Endothelial cell of umbilical vein (primary cell): ENCODE results near the gene ZFP36. TPM values are rescaled to one million over a fixed set of nuclear protein-coding genes. Genes with fewer than 3 reads are reported as not detected.

ENCODE experiments used
- BruUV-seq: library from RNA; stranded (reverse); fragments of 400-500 nt; replicated peaks from 2 replicates; lab custom pipeline; 2021; lab: Mats Ljungman, UMichigan
- CTCF ChIA-PET: fragments of 300-600, 350-600 bp; sonication (Branson Sonifier 250); formaldehyde crosslinking; loops from one replicate; lab custom pipeline; 2021; ENCODE audit warnings: antibody characterized with exemption, inconsistent platforms; lab: Charles Lee
- POLR2A ChIA-PET: fragments of 300-600, 350-600 bp; sonication (Branson Sonifier 250); formaldehyde crosslinking; loops from one replicate; lab custom pipeline; 2021; ENCODE audit warnings: antibody characterized with exemption, inconsistent platforms; lab: Charles Lee
- DNase-seq: peaks from one replicate; pipeline ENCODE4 v3.0.0-alpha.2; 2011; ENCODE audit warnings: low read depth, low spot score
- FAIRE-seq: peaks from 2 replicates; lab custom pipeline; 2011; peaks lifted over from hg19 to GRCh38; lab: Jason Lieb, UNC
- H2AFZ ChIP-seq: 2 replicates; pipeline ENCODE4 v1.6.0; 2012; ENCODE audit warnings: low read depth, low read length, control low read depth, inconsistent platforms
- H3K27ac ChIP-seq: 2 replicates; pipeline ENCODE4 v1.5.1; 2011; ENCODE audit warnings: low read depth, mild to moderate bottlenecking, control low read depth, low read length, moderate library complexity; ENCODE audit not compliant: insufficient read depth
- H3K27me3 ChIP-seq, 2 experiments: 2 replicates each; pipeline versions ENCODE4 v1.6.0 to v1.6.1; 2011; ENCODE audit warnings: low read length in 2 of 2, mixed read lengths in 1 of 2; ENCODE audit not compliant: control insufficient read depth in 2 of 2, insufficient read depth in 2 of 2
- H3K36me3 ChIP-seq, 2 experiments: 2 replicates in 1 of 2; 3 replicates in 1 of 2; pipeline ENCODE4 v1.5.1; 2011; ENCODE audit warnings: low read length in 2 of 2, mild to moderate bottlenecking in 1 of 2, moderate library complexity in 1 of 2; ENCODE audit not compliant: control insufficient read depth in 2 of 2, insufficient read depth in 2 of 2; ENCODE audit errors: extremely low read depth in 1 of 2
- H3K4me1 ChIP-seq: 3 replicates; pipeline ENCODE4 v1.5.1; 2011; ENCODE audit warnings: mild to moderate bottlenecking, low read length; ENCODE audit not compliant: control insufficient read depth, insufficient read depth; ENCODE audit errors: extremely low read depth
- H3K4me2 ChIP-seq: 2 replicates; pipeline ENCODE4 v1.6.1; 2011; ENCODE audit warnings: low read length, control low read depth, mixed read lengths; ENCODE audit not compliant: insufficient read depth
- H3K4me3 ChIP-seq, 3 experiments: fragments of 200-600 bp in 1 of 3; sonication (generic), shearing (Covaris generic) in 1 of 3; replicated peaks in 1 of 3; 2 replicates each; pipeline ENCODE4 v1.5.1; 2011 to 2016; ENCODE audit warnings: control low read depth in 3 of 3, low read length in 3 of 3, mild to moderate bottlenecking in 2 of 3, inconsistent platforms in 1 of 3, low read depth in 1 of 3, moderate library complexity in 1 of 3; ENCODE audit not compliant: insufficient read depth in 1 of 3
- H3K79me2 ChIP-seq: 2 replicates; pipeline ENCODE4 v1.6.0; 2012; ENCODE audit warnings: low read length, inconsistent platforms; ENCODE audit not compliant: control insufficient read depth, insufficient read depth
- H3K9ac ChIP-seq: replicated peaks from 2 replicates; pipeline ENCODE3; 2011; ENCODE audit warnings: low read length, control low read depth; ENCODE audit not compliant: insufficient read depth; ENCODE audit errors: extremely low read depth
- H3K9me1 ChIP-seq: replicated peaks from 3 replicates; pipeline ENCODE4 v1.6.0; 2011; ENCODE audit warnings: mild to moderate bottlenecking, low read length; ENCODE audit not compliant: control insufficient read depth, insufficient read depth; ENCODE audit errors: extremely low read depth
- H3K9me3 ChIP-seq: replicated peaks from 2 replicates; pipeline ENCODE4 v1.5.1; 2012; ENCODE audit warnings: low read length, inconsistent platforms; ENCODE audit not compliant: control insufficient read depth, insufficient read depth
- H4K20me1 ChIP-seq: replicated peaks from 2 replicates; pipeline ENCODE3; 2011; ENCODE audit warnings: mild to moderate bottlenecking, low read length; ENCODE audit not compliant: control insufficient read depth, insufficient read depth; ENCODE audit errors: extremely low read depth
- CTCF ChIP-seq, 2 donors: IDR thresholded peaks; 1 replicate in 1 of 2; 2 replicates in 1 of 2; pipeline ENCODE4 v1.5.1; 2011; ENCODE audit warnings: low read length in 2 of 2, mild to moderate bottlenecking in 2 of 2, moderate library complexity in 2 of 2, control low read depth in 1 of 2, inconsistent platforms in 1 of 2, low read depth in 1 of 2; ENCODE audit not compliant: insufficient read depth in 1 of 2; ENCODE audit errors: extremely low read depth in 1 of 2
- EZH2 ChIP-seq: IDR thresholded peaks from 2 replicates; pipeline ENCODE4 v1.6.1; 2012; ENCODE audit warnings: borderline replicate concordance, low read depth, mild to moderate bottlenecking, moderate library complexity, low read length, inconsistent platforms; ENCODE audit not compliant: severe bottlenecking
- FOS ChIP-seq: IDR thresholded peaks from 2 replicates; pipeline ENCODE4 v1.6.1; 2011; ENCODE audit warnings: mild to moderate bottlenecking, low read length, moderate library complexity, borderline replicate concordance; ENCODE audit not compliant: insufficient read depth
- GATA2 ChIP-seq: IDR thresholded peaks from 2 replicates; pipeline ENCODE4 v1.7.0; 2011; ENCODE audit warnings: low read depth, mild to moderate bottlenecking, moderate library complexity, mixed read lengths, low read length; ENCODE audit not compliant: insufficient read length, insufficient read depth
- JUN ChIP-seq: IDR thresholded peaks from 2 replicates; pipeline ENCODE4 v1.6.1; 2011; ENCODE audit warnings: borderline replicate concordance, low read depth; ENCODE audit not compliant: insufficient read length, insufficient read depth
- MAX ChIP-seq: IDR thresholded peaks from 2 replicates; pipeline ENCODE4 v1.6.1; 2011; ENCODE audit not compliant: insufficient read depth, insufficient read length
- MYC ChIP-seq: IDR thresholded peaks from one replicate; pipeline ENCODE4 v1.6.1; 2011; ENCODE audit warnings: mild to moderate bottlenecking, low read depth, low read length
- POLR2A ChIP-seq: IDR thresholded peaks from 2 replicates; pipeline ENCODE4 v1.6.1; 2012; ENCODE audit warnings: low read depth, mild to moderate bottlenecking, control low read depth, low read length
- POLR2AphosphoS5 ChIP-seq: IDR thresholded peaks from 2 replicates; pipeline ENCODE4 v1.6.1; 2012; ENCODE audit warnings: low read depth, mild to moderate bottlenecking, control low read depth, low read length, moderate library complexity; ENCODE audit not compliant: insufficient read depth
- dilution Hi-C: fragments of 300-500 bp; cut with MboI; formaldehyde crosslinking; loops from one replicate; pipeline ENCODE4 v1.15.0; 2019; ENCODE audit warnings: low sequenced_read_pairs; ENCODE audit not compliant: extremely low pct_ligation_motif_present
- intact Hi-C: fragments of 100-400 bp; cut with micrococcal nuclease; formaldehyde crosslinking; loops from one replicate; pipeline ENCODE4 v1.10.0; 2022
- polyA plus RNA-seq, 4 experiments: library from polyadenylated mRNA; depleted of rRNA in 3 of 4; stranded (reverse) in 3 of 4; unstranded in 1 of 4; fragments of >200 nt; gene quantifications; 2 replicates each; pipeline versions ENCODE4 v1.2.1 to v1.2.3, GENCODE V29; 2011 to 2012; ENCODE audit warnings: missing spikeins in 1 of 4
- total RNA-seq: library from RNA; stranded (reverse); gene quantifications from 2 replicates; pipeline ENCODE4 v1.2.3, GENCODE V29; 2021

ZFP36 gene
- total and polyA plus RNA-seq, 2 donors (not counting 3 experiments of a cell fraction or from before 2014, with no cell fraction given) = 12.2 to 21.7 TPM

- BruUV-seq = no TSS peak
- Histone ChIP-seq H3K27me3 (no peaks in the 10 kb centered on the region), H3K4me1 (peaks cover 18% of the 10 kb centered on the region), H3K9ac (peak overlapping the region; percentile 65), H3K36me3 (peaks cover 25 to 32% of the 10 kb centered on the region in 2 experiments), H3K4me2 (peak overlapping the region; percentile 9), H2AFZ (no peak overlapping the region), H3K9me1 (no peaks in the 10 kb centered on the region), H3K27ac (peak overlapping the region; percentile 85), H3K79me2 (peaks cover 2% of the 10 kb centered on the region), H4K20me1 (no peaks in the 10 kb centered on the region), H3K9me3 (no peaks in the 10 kb centered on the region), H3K4me3 (no peak overlapping the region)
- DNase-seq = peak; percentile 75
- TF ChIP-seq EZH2 (no peak), JUN (no peak), POLR2AphosphoS5 (no peak), POLR2A (peak; percentile 24), FOS (no peak)
- intact Hi-C loops (loop anchor here (1.0 to 2.0 kb wide), 2 partner anchors 29 to 40 kb away; partner anchors contain the start of genes PLEKHG2 and SAMD4B), dilution Hi-C loops (no loop called here)
- peak; percentile 97 for FAIRE-seq
- ChIA-PET POLR2A (interaction anchor here (1.1 kb wide), 1 partner anchor 19 kb away, joined by 3 read pairs; the partner anchor contains the start of genes MED29 and PAF1), CTCF (interaction anchor here (1.1 kb wide), 1 partner anchor 14 kb away, joined by 4 read pairs; no protein-coding TSS in a partner anchor)
Observed at GRCh38 chr19:39372047-39372802, 34.4 kb upstream of the ZFP36 start.

- CTCF ChIA-PET = interaction anchor here (1.1 kb wide), 1 partner anchor 14 kb away, joined by 4 read pairs; no protein-coding TSS in a partner anchor
- POLR2A ChIA-PET = interaction anchor here (1.1 kb wide), 1 partner anchor 18 kb away, joined by 3 read pairs; the partner anchor contains the start of genes MED29 and PAF1
- dilution Hi-C loops = no loop called here
Observed at GRCh38 chr19:39372941-39373340, 33.7 kb upstream of the ZFP36 start.

More at GRCh38 chr19:39372941-39373340, 33.7 kb upstream of the ZFP36 start:
- Histone ChIP-seq H3K27ac (peak overlapping the region; percentile 85), H3K4me1 (peaks cover 18% of the 10 kb centered on the region), H3K9me1 (no peaks in the 10 kb centered on the region), H3K27me3 (no peaks in the 10 kb centered on the region), H3K4me3 (no peak overlapping the region), H3K9me3 (no peaks in the 10 kb centered on the region), H3K79me2 (peaks cover 2% of the 10 kb centered on the region), H3K4me2 (peak overlapping the region; percentile 9), H3K9ac (peak overlapping the region; percentile 65), H4K20me1 (no peaks in the 10 kb centered on the region), H3K36me3 (peaks cover 28 to 39% of the 10 kb centered on the region in 2 experiments), H2AFZ (no peak overlapping the region)
- no peak for DNase-seq
- intact Hi-C loops = loop anchor here (1.0 to 2.0 kb wide), 2 partner anchors 30 to 39 kb away; partner anchors contain the start of genes PLEKHG2 and SAMD4B
- no peak for FAIRE-seq
- no TSS peak for BruUV-seq
- TF ChIP-seq MYC = no peak
- TF ChIP-seq JUN = no peak
- no peak for TF ChIP-seq MAX
- no peak for TF ChIP-seq FOS
- no peak for TF ChIP-seq EZH2
- TF ChIP-seq POLR2AphosphoS5 = no peak
- no peak for TF ChIP-seq GATA2
- no peak for TF ChIP-seq POLR2A
- no peak for TF ChIP-seq CTCF (IDR thresholded peaks at IDR 0.05; ENCODE audit: extremely low read depth in 1 of 2, insufficient read depth in 1 of 2, low read depth in 1 of 2, low read length in 2 of 2)
